Parathyroid adenoma (tissue), 2 donors: ENCODE results near the gene PNMA8B.

Experiments used
- H2AFZ ChIP-seq: fragments of 300-600 bp; sonication (generic); one replicate; pipeline ENCODE4 v1.7.0; 2017; ENCODE audit warnings: antibody characterized with exemption, mild to moderate bottlenecking
- H3K27ac ChIP-seq: fragments of 300-600 bp; sonication (generic); one replicate; pipeline ENCODE4 v1.7.0; 2017
- H3K27me3 ChIP-seq: fragments of 300-600 bp; sonication (generic); one replicate; pipeline ENCODE4 v1.7.0; 2017; ENCODE audit warnings: low read length; ENCODE audit not compliant: control insufficient read depth, insufficient read depth
- H3K36me3 ChIP-seq: fragments of 300-600 bp; sonication (generic); one replicate; pipeline ENCODE4 v1.7.0; 2017; ENCODE audit warnings: low read length; ENCODE audit not compliant: control insufficient read depth, insufficient read depth
- H3K4me1 ChIP-seq: fragments of 300-600 bp; sonication (generic); one replicate; pipeline ENCODE4 v1.7.0; 2017; ENCODE audit warnings: control low read depth
- H3K4me2 ChIP-seq: fragments of 300-600 bp; sonication (generic); one replicate; pipeline ENCODE4 v1.7.0; 2017; ENCODE audit warnings: low read length
- H3K4me3 ChIP-seq: fragments of 300-600 bp; sonication (generic); one replicate; pipeline ENCODE4 v1.7.0; 2017; ENCODE audit warnings: low read depth, low read length
- H3K79me2 ChIP-seq: fragments of 300-600 bp; sonication (generic); one replicate; pipeline ENCODE4 v1.7.0; 2017; ENCODE audit warnings: control low read depth
- H3K9ac ChIP-seq: fragments of 300-600 bp; sonication (generic); one replicate; pipeline ENCODE4 v1.7.0; 2017; ENCODE audit warnings: mild to moderate bottlenecking
- H3K9me3 ChIP-seq: fragments of 300-600 bp; sonication (generic); one replicate; pipeline ENCODE4 v1.7.0; 2017; ENCODE audit warnings: low read length; ENCODE audit not compliant: control insufficient read depth
- CTCF ChIP-seq: fragments of 300-600 bp; sonication (generic); IDR thresholded peaks from one replicate; pipeline ENCODE4 v1.7.0; 2017; ENCODE audit warnings: antibody characterized with exemption, mild to moderate bottlenecking
- donor health status: primary hyperparathyroidism.

The PNMA8B gene

GRCh38 chr19:46488551-46488950 is 7.1 kb downstream of the PNMA8B start:
- Histone ChIP-seq H3K9ac (no peak overlapping the region), H2AFZ (no peak overlapping the region), H3K4me2 (no peak overlapping the region), H3K36me3 (no peaks in the 10 kb centered on the region), H3K79me2 (no peaks in the 10 kb centered on the region), H3K4me1 (peaks cover 3% of the 10 kb centered on the region), H3K9me3 (no peaks in the 10 kb centered on the region), H3K4me3 (no peak overlapping the region), H3K27me3 (peaks cover 4% of the 10 kb centered on the region), H3K27ac (no peak overlapping the region)
- TF ChIP-seq CTCF, result no peak

GRCh38 chr19:46487802-46488445 is 7.7 kb downstream of the PNMA8B start:
- Histone ChIP-seq H3K27ac (no peak overlapping the region), H3K27me3 (peaks cover 4% of the 10 kb centered on the region), H3K4me3 (peak overlapping the region; percentile 20), H3K79me2 (no peaks in the 10 kb centered on the region), H3K4me2 (peak overlapping the region; percentile 54), H2AFZ (peak overlapping the region; percentile 60), H3K9me3 (no peaks in the 10 kb centered on the region), H3K36me3 (no peaks in the 10 kb centered on the region), H3K9ac (no peak overlapping the region), H3K4me1 (peaks cover 3% of the 10 kb centered on the region)
- TF ChIP-seq CTCF, result peak; percentile 94

GRCh38 chr19:46487178-46487801 is 8.4 kb downstream of the PNMA8B start:
- H2AFZ ChIP-seq, result peak overlapping the region; percentile 60
- no peak overlapping the region for H3K9ac ChIP-seq
- TF ChIP-seq CTCF, result no peak
- H3K27me3 ChIP-seq, result peaks cover 4% of the 10 kb centered on the region
- peak overlapping the region; percentile 20 for H3K4me3 ChIP-seq
- peak overlapping the region; percentile 54 for H3K4me2 ChIP-seq
- no peaks in the 10 kb centered on the region for H3K9me3 ChIP-seq
- H3K4me1 ChIP-seq, result peaks cover 3% of the 10 kb centered on the region
- no peak overlapping the region for H3K27ac ChIP-seq
- H3K79me2 ChIP-seq, result no peaks in the 10 kb centered on the region
- H3K36me3 ChIP-seq, result no peaks in the 10 kb centered on the region

- H3K79me2 ChIP-seq, result no peaks in the 10 kb centered on the region
- no peak for TF ChIP-seq CTCF
- H3K27me3 ChIP-seq, result peaks cover 4% of the 10 kb centered on the region
- no peaks in the 10 kb centered on the region for H3K36me3 ChIP-seq
- H3K9me3 ChIP-seq, result no peaks in the 10 kb centered on the region
- H3K4me1 ChIP-seq, result peaks cover 3% of the 10 kb centered on the region
- no peak overlapping the region for H3K9ac ChIP-seq
- no peak overlapping the region for H3K4me2 ChIP-seq
- no peak overlapping the region for H3K27ac ChIP-seq
- H2AFZ ChIP-seq, result no peak overlapping the region
- no peak overlapping the region for H3K4me3 ChIP-seq
These were observed 9.3 kb downstream of the PNMA8B start for GRCh38 chr19:46486358-46486757.

GRCh38 chr19:46484656-46485055 is 11.0 kb downstream of the PNMA8B start:
- H3K27me3 ChIP-seq, result peaks cover 4% of the 10 kb centered on the region
- H3K4me3 ChIP-seq, result no peak overlapping the region
- no peak overlapping the region for H3K4me2 ChIP-seq
- no peak for TF ChIP-seq CTCF
- H2AFZ ChIP-seq, result no peak overlapping the region
- no peak overlapping the region for H3K9ac ChIP-seq
- peaks cover 3% of the 10 kb centered on the region for H3K4me1 ChIP-seq
- no peaks in the 10 kb centered on the region for H3K79me2 ChIP-seq
- no peaks in the 10 kb centered on the region for H3K9me3 ChIP-seq
- H3K36me3 ChIP-seq, result no peaks in the 10 kb centered on the region
- no peak overlapping the region for H3K27ac ChIP-seq
